ENCODE results near the gene AMZ1. TPM values are rescaled to one million over a fixed set of nuclear protein-coding genes. Genes with fewer than 3 reads are reported as not detected.
"Not testable (repeated sequence)": the region's sequence is repeated elsewhere in the genome, so short reads cannot be mapped to it uniquely, and the experiment has no call there.

The AMZ1 gene
- total and polyA plus RNA-seq, 2 experiments from 2014 or later, result 1.4 TPM; not detected in 1

- H2AFZ ChIP-seq, result no peak overlapping the region
- no peaks in the 10 kb centered on the region for H4K20me1 ChIP-seq (ENCODE audit: insufficient read depth, poor library complexity, severe bottlenecking)
- H3K79me2 ChIP-seq, result no peaks in the 10 kb centered on the region
- H3K9me3 ChIP-seq (ENCODE audit: low read depth), result no peaks in the 10 kb centered on the region
- no peaks in the 10 kb centered on the region for H3K9me2 ChIP-seq (replicated peaks; ENCODE audit: insufficient read depth)
- H3K27me3 ChIP-seq, result no peaks in the 10 kb centered on the region
- no peak for TF ChIP-seq EZH2 (IDR thresholded peaks at IDR 0.05; ENCODE audit: borderline replicate concordance)
- no peak for TF ChIP-seq CTCF (IDR thresholded peaks at IDR 0.05; ENCODE audit: poor library complexity)
- TF ChIP-seq EZH2phosphoT487 (IDR thresholded peaks at IDR 0.05; ENCODE audit: low read depth, severe bottlenecking, unreplicated experiment), result no peak
- no peak for DNase-seq (ENCODE audit: low spot score)
- no peak overlapping the region for H3K4me2 ChIP-seq
- no peaks in the 10 kb centered on the region for H3K36me3 ChIP-seq (replicated peaks; ENCODE audit: insufficient read depth, low read depth)
- H3K27ac ChIP-seq, result no peak overlapping the region
- no peaks in the 10 kb centered on the region for H3K4me1 ChIP-seq (ENCODE audit: insufficient read depth)
- H3K4me3 ChIP-seq, result no peak overlapping the region
- 67% methylated on average over 6 of the region's 6 CpGs for WGBS (ENCODE audit: low lambda C conversion rate, missing lambda C conversion rate)
These were observed 19.6 kb upstream of the AMZ1 start for GRCh38 chr7:2668401-2668800.

DNA sequence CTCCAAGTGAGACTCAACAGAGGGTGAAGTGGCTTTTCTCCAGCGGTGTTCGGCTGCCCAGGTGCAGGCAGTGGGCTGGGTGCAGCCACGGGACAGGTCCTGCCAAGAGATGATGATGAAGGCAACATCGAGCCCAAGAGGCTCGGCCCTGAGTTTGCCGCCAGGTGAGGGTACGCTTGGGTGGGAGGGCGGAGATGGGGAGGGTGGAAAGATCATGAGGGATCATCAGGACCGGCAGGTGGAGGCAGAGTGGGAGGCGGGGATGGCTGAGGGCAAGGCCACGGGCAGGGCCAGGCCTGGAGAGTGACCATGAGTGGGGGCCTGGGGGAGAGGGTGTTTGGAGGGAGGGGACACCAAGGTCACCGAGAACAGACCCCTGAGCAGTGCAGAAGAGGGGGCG lies 17.8 kb upstream of the AMZ1 start:
- H3K4me3 ChIP-seq, result no peak overlapping the region
- no peak overlapping the region for H3K4me2 ChIP-seq
- H4K20me1 ChIP-seq (ENCODE audit: insufficient read depth, poor library complexity, severe bottlenecking), result no peaks in the 10 kb centered on the region
- H3K9me2 ChIP-seq (replicated peaks; ENCODE audit: insufficient read depth), result no peaks in the 10 kb centered on the region
- no peak overlapping the region for H2AFZ ChIP-seq
- 92% methylated on average over 12 of the region's 13 CpGs for WGBS (ENCODE audit: low lambda C conversion rate, missing lambda C conversion rate)
- no peaks in the 10 kb centered on the region for H3K79me2 ChIP-seq
- H3K27me3 ChIP-seq, result no peaks in the 10 kb centered on the region
- TF ChIP-seq EZH2 (IDR thresholded peaks at IDR 0.05; ENCODE audit: borderline replicate concordance), result no peak
- no peak for TF ChIP-seq EZH2phosphoT487 (IDR thresholded peaks at IDR 0.05; ENCODE audit: low read depth, severe bottlenecking, unreplicated experiment)
- no peak for TF ChIP-seq CTCF (IDR thresholded peaks at IDR 0.05; ENCODE audit: poor library complexity)
- H3K9me3 ChIP-seq (ENCODE audit: low read depth), result no peaks in the 10 kb centered on the region
- no peaks in the 10 kb centered on the region for H3K36me3 ChIP-seq (replicated peaks; ENCODE audit: insufficient read depth, low read depth)
- H3K4me1 ChIP-seq (ENCODE audit: insufficient read depth), result no peaks in the 10 kb centered on the region
- DNase-seq (ENCODE audit: low spot score), result no peak
- no peak overlapping the region for H3K27ac ChIP-seq

- H3K4me1 ChIP-seq (ENCODE audit: insufficient read depth), result no peaks in the 10 kb centered on the region
- H3K36me3 ChIP-seq (replicated peaks; ENCODE audit: insufficient read depth, low read depth), result no peaks in the 10 kb centered on the region
- DNase-seq (ENCODE audit: low spot score), result peak; percentile 87
- H3K4me3 ChIP-seq, result no peak overlapping the region
- H3K9me3 ChIP-seq (ENCODE audit: low read depth), result no peaks in the 10 kb centered on the region
- no peaks in the 10 kb centered on the region for H3K27me3 ChIP-seq
- H3K9me2 ChIP-seq (replicated peaks; ENCODE audit: insufficient read depth), result no peaks in the 10 kb centered on the region
- H3K27ac ChIP-seq, result no peak overlapping the region
- 32% methylated on average over 24 of the region's 25 CpGs for WGBS (ENCODE audit: low lambda C conversion rate, missing lambda C conversion rate)
- no peak overlapping the region for H3K4me2 ChIP-seq
- H4K20me1 ChIP-seq (ENCODE audit: insufficient read depth, poor library complexity, severe bottlenecking), result no peaks in the 10 kb centered on the region
- H3K79me2 ChIP-seq, result no peaks in the 10 kb centered on the region
- no peak for TF ChIP-seq EZH2 (IDR thresholded peaks at IDR 0.05; ENCODE audit: borderline replicate concordance)
- peak; percentile 76 for TF ChIP-seq CTCF (IDR thresholded peaks at IDR 0.05; ENCODE audit: poor library complexity)
- no peak for TF ChIP-seq EZH2phosphoT487 (IDR thresholded peaks at IDR 0.05; ENCODE audit: low read depth, severe bottlenecking, unreplicated experiment)
- H2AFZ ChIP-seq, result no peak overlapping the region
These were observed 17.1 kb upstream of the AMZ1 start for GRCh38 chr7:2670720-2671391.

DNA sequence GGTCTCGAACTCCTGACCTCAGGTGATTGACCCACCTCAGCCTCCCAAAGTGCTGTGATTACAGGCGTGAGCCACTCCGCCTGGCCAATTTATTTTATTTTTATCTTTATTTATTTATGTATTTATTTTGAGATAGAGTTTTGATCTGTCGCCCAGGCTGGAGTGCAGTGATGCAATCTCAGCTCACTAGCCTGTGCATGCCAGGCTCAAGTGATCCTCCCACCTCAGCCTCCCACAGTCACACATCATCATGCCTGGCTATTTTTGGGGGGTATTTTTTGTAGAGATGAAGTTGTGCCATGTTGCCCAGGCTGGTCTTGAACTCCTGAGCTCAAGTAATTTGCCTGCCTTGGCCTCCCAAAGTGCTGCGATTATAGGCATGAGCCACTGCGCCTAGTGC lies 14.8 kb upstream of the AMZ1 start:
- H3K27me3 ChIP-seq; H3K4me2 ChIP-seq; H4K20me1 ChIP-seq (ENCODE audit: insufficient read depth, poor library complexity, severe bottlenecking); H3K9me2 ChIP-seq (replicated peaks; ENCODE audit: insufficient read depth); DNase-seq (ENCODE audit: low spot score); H3K79me2 ChIP-seq; H3K36me3 ChIP-seq (replicated peaks; ENCODE audit: insufficient read depth, low read depth); H2AFZ ChIP-seq; H3K4me3 ChIP-seq; H3K27ac ChIP-seq; H3K9me3 ChIP-seq (ENCODE audit: low read depth); H3K4me1 ChIP-seq (ENCODE audit: insufficient read depth): not testable (repeated sequence)
- 75% methylated on average over 6 of the region's 6 CpGs for WGBS (ENCODE audit: low lambda C conversion rate, missing lambda C conversion rate)

All from hepatocyte (in vitro differentiated cells).